ENCODE measurements around the gene B4GALNT1. TPM values are rescaled to one million over a fixed set of nuclear protein-coding genes. Genes with fewer than 3 reads are reported as not detected.

The B4GALNT1 gene
- total and polyA plus RNA-seq, 9 of the 15 experiments (the other 6 are each of a cell fraction or from before 2014, with no cell fraction given) = 1.0 to 32.2 (median 9.8) TPM

- no peak for TF ChIP-seq TEAD1 (CRISPR knock-in tag; IDR thresholded peaks at IDR 0.05)
- peak; percentile 27; the same call in 1 of the 2 replicates for TF ChIP-seq MTA2 (IDR thresholded peaks at IDR 0.05; ENCODE audit: low read depth)
- no peak for TF ChIP-seq KHSRP (IDR thresholded peaks at IDR 0.05)
- 0 out of 2 replicates have a peak, but pooled peaks have one; percentile 24 for TF ChIP-seq CTBP1 (IDR thresholded peaks at IDR 0.05; ENCODE audit: borderline replicate concordance)
- TF ChIP-seq IRF2 (CRISPR knock-in tag; IDR thresholded peaks at IDR 0.05) = no peak
- peak; percentile 46 for TF ChIP-seq CBFA2T2 (conservative IDR thresholded peaks at IDR 0.05)
- TF ChIP-seq FIP1L1 (IDR thresholded peaks at IDR 0.05; ENCODE audit: low read depth, low read length, poor library complexity, severe bottlenecking) = no peak
- 0 out of 2 replicates have a peak, but pooled peaks have one; percentile 31 for TF ChIP-seq FOXA1 (IDR thresholded peaks at IDR 0.05; ENCODE audit: borderline replicate concordance)
- TF ChIP-seq PTTG1 (tag; IDR thresholded peaks at IDR 0.05; ENCODE audit: low read depth) = no peak
- TF ChIP-seq ZNF699 (CRISPR knock-in tag; IDR thresholded peaks at IDR 0.05; ENCODE audit: insufficient replicate concordance) = no peak
- TF ChIP-seq ZEB2 (IDR thresholded peaks at IDR 0.05) = peak; percentile 49; the same call in 1 of the 2 replicates
- TF ChIP-seq ARID4B (CRISPR knock-in tag; IDR thresholded peaks at IDR 0.05) = no peak
- no peak for TF ChIP-seq PHF8 (IDR thresholded peaks at IDR 0.05; ENCODE audit: borderline replicate concordance, low read length)
- no peak for TF ChIP-seq ZBTB26 (CRISPR knock-in tag; IDR thresholded peaks at IDR 0.05)
- no peak for TF ChIP-seq SIN3A (IDR thresholded peaks at IDR 0.05; ENCODE audit: borderline replicate concordance in 2 of 2, control insufficient read depth in 1 of 2, low read depth in 2 of 2, low read length in 2 of 2)
- no peak for TF ChIP-seq FUS (optimal IDR thresholded peaks at IDR 0.05; ENCODE audit: low read depth, low read length)
- peak; percentile 53 for TF ChIP-seq TCF3 (CRISPR knock-in tag; IDR thresholded peaks at IDR 0.05)
- no peak for TF ChIP-seq ZNF57 (CRISPR knock-in tag; IDR thresholded peaks at IDR 0.05)
- TF ChIP-seq UBTF (IDR thresholded peaks at IDR 0.05; ENCODE audit: borderline replicate concordance in 1 of 2, low read depth in 2 of 2, low read length in 2 of 2) = no peak
- peak; percentile 47 to 87; a peak in 2 of 4 replicates for TF ChIP-seq FOXA3 (CRISPR knock-in tag; conservative IDR thresholded peaks at IDR 0.05 in 1 of 2, IDR thresholded peaks at IDR 0.05 in 1 of 2)
Observed at GRCh38 chr12:57641699-57642442, 8.9 kb upstream of the B4GALNT1 start (continued).
